Measurements from ENCODE around the gene ZNF770.

GRCh38 chr15:34994925-34995324 is 6.8 kb upstream of the ZNF770 start:
- TF ChIP-seq CEBPB (IDR thresholded peaks at IDR 0.05; ENCODE audit: low read depth) (no peak), SP1 (IDR thresholded peaks at IDR 0.05; ENCODE audit: low read depth) (no peak), POLR2AphosphoS5 (IDR thresholded peaks at IDR 0.05; ENCODE audit: low read depth, low read length) (no peak), EZH2 (IDR thresholded peaks at IDR 0.05) (no peak), ATF3 (IDR thresholded peaks at IDR 0.05) (no peak), EGR1 (IDR thresholded peaks at IDR 0.05; ENCODE audit: low read depth) (no peak), RAD21 (IDR thresholded peaks at IDR 0.05; ENCODE audit: low read depth) (no peak), ELF1 (IDR thresholded peaks at IDR 0.05; ENCODE audit: borderline replicate concordance, low read depth) (no peak)
- TF ChIP-seq, protein P1, sequence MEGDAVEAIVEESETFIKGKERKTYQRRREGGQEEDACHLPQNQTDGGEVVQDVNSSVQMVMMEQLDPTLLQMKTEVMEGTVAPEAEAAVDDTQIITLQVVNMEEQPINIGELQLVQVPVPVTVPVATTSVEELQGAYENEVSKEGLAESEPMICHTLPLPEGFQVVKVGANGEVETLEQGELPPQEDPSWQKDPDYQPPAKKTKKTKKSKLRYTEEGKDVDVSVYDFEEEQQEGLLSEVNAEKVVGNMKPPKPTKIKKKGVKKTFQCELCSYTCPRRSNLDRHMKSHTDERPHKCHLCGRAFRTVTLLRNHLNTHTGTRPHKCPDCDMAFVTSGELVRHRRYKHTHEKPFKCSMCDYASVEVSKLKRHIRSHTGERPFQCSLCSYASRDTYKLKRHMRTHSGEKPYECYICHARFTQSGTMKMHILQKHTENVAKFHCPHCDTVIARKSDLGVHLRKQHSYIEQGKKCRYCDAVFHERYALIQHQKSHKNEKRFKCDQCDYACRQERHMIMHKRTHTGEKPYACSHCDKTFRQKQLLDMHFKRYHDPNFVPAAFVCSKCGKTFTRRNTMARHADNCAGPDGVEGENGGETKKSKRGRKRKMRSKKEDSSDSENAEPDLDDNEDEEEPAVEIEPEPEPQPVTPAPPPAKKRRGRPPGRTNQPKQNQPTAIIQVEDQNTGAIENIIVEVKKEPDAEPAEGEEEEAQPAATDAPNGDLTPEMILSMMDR (IDR thresholded peaks at IDR 0.05 in 2 of 3, conservative IDR thresholded peaks at IDR 0.05 in 1 of 3; ENCODE audit: borderline replicate concordance in 1 of 3, insufficient read depth in 1 of 3, low read depth in 2 of 3, low read length in 2 of 3), result no peak

Measured in HCT116 (cell line).